GM20431 (cell line): Measurements from ENCODE around the gene SEMA6C.

Experiments used
- in situ Hi-C: fragments of 300-500 bp; cut with MseI, MboI; formaldehyde crosslinking; loops from one replicate; pipeline ENCODE4 v1.15.0; 2020; ENCODE audit warnings: low sequenced_read_pairs; ENCODE audit not compliant: unreplicated experiment

The SEMA6C gene

DNA sequence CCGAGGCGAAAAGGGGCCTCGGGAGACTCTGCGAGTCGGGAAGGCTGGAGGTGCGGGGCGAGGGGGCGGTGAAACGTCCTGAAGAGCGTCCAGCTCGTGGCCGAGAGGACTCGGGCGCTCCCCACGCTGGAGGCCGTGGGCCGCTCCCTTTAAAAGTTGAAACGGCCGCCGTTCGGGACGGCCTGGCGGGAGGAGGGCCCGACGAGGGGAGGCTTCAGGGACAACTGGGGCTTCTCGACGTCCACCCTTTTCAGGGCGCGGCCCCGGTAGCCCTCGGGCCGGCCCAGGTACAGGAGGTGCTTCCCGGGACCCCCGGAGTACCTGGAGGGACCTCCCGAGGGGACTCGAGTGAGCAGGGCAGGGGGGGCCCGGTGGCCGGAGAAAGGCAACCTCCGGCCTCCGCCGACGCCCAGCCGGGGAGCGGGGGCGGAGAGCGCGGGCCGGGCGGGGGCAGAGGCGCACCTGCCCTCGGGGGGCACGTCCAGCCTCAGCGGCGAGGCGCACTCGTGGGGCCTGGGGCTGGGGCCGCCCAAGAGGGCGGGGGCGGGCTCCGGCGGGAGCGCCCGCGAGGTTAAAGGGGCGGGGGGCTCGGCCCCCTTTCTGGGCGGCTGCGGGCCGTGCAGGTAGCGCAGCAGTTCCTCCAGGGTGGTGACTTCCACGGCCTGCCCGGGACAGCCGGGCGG, 14.0 kb downstream of the SEMA6C start:
- in situ Hi-C loops: no loop called here

DNA sequence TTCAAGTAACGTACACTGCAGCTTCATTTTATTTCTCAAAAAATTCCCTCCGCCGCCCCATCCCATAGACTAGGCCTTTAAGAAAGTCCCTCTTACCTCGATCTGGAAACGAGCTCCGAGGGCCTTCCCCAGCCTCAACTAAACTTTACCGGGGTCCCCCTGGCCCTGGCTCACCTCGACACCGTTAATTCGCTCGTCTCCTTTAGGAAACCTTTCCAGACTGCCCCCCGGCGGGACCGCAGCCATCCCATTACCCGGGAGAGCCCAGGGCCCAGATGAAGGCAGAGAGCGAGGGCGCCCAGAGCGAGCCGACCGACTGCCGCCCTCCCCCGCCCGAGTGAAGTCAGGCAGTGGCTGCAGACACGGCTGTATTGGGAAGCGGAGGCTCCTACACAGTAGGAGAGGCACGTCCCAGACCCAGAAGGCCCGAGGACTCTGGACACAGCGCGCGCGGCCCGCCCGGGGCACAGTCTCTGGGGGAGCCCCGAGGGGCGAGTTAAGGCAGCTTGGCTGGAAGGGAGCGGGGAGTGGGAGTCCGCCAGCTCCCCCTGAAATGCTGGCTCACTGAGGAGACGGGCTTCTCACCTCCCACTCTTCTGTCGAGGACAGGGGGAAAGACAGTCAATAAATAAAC, 14.6 kb downstream of the SEMA6C start:
- in situ Hi-C loops: no loop called here

DNA sequence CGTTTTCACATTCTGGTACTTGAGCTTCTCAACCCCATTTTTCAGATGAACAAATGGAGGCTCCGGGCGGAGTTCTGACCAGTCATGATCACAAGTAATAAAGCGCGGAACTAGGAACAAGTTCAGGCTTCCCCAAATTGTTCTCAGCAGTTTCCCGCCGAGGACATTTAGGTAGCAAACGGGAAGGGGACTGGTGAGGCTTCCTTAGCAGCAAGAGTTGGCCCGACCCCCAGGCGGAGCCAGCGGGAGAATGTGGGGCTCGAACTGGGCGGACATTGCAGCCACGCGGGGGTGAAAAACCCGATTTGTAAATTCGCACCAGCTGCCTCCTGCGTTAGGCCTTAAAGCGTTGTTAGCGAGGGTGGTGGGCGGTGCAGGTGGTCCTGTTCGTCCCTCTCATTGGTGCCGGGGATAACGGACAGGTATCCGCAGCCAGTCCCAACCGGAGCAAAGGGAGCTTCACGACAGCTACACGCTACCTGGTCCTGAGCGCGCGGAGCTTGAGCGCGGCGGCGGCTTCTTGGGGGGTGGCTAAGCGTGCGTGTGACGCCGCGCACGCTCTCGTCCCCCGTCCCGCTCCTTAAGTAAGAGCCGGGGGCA, 15.3 kb downstream of the SEMA6C start:
- in situ Hi-C loops: no loop called here

DNA sequence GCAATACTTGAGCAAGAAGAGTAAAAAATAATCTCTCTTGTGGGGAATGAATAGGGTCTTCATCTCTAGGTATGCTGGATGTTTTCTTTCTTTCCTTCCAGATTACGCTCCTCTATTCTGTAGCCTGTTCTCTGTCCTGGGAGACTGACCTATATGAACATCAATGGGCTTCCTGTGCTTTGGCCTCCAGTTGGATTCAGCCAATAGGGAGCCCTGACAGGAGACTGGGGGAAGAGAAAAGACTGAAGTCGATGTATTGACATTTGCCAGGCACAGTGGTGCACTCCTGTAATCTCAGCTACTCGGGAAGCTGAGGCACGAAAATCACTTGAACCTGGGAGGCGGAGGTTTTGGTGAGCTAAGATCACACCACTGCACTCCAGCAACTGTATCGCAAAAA, 17.6 kb downstream of the SEMA6C start:
- in situ Hi-C loops: no loop called here

GRCh38 chr1:151124763-151125403, 21.5 kb downstream of the SEMA6C start:
- in situ Hi-C loops: no loop called here

DNA sequence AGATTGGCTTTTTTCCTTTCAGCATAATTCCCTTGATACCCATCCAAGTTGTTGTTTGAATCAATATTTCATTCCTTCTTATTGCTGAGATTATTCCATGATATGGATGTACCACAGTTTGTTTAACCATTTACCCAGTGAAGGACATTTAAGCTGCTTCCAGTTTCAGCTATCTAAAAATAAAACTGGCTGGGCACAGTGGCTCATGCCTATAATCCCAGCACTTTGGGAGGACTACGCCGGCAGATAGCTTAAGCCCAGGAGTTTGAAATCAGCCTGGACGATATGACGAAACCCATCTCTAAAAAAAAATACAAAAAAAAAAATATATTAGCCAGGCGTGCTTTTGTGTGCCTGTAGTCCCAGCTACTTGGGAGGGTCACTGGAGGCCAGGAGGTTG, 32.6 kb downstream of the SEMA6C start:
- in situ Hi-C loops: no loop called here

DNA sequence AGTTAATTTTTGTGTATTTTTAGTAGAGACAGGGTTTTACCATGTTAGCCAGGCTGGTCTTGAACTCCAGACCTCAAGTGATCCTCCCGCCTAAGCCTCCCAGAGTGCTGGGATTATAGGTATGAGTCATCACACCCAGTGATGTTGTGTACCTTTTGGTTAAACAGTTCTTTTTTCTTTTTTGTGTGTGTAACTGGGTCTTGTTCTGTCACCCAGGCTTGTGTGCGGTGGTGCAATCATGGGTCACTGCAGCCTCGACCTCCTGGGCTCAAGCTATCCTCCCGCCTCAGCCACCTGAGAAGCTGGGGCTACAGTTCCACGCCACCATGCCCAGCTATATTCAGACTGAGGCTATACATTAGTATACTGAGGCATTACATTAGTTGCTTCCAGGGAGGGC, 38.1 kb downstream of the SEMA6C start:
- in situ Hi-C loops: no loop called here

- in situ Hi-C loops: no loop called here
These were observed 39.5 kb downstream of the SEMA6C start for GRCh38 chr1:151106894-151107293.

DNA sequence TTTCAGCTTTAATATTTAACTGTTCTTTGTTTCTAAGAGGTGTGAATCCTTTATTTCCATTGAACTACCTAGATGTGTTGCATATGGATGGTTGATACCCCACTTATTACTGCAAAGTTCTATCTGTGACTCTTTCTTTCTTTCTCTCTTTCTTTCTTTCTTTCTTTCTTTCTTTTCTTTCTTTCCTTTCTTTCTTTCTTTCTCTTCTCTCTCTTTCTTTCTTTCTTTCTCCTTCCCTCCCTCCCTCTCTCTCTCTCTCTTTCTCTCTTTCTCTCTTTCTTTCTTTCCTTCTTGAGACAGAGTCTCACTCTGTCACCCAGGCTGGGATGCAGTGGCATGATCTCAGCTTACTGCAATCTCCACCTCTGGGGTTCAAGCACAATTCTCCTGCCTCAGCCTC, 41.8 kb downstream of the SEMA6C start:
- in situ Hi-C loops: no loop called here

DNA sequence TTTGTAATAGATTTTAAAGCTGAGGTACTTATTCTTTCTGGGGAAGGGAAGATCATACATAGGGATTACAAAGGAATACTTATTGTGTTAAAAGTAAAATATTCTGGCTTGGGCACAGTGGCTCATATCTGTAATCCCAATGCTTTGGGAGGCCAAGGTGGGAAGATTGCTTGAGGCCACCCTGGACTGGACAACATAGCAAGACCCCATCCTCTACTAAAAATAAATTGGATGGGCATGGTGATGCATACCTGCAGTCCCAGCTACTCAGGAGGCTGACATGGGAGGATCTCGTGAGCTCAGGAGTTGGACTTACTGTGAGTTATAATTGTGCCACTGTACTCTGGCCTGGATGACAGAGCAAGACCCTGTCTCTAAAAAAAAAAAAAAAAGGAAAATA, 48.3 kb downstream of the SEMA6C start:
- in situ Hi-C loops: loop anchor here (10.0 kb wide), 1 partner anchor 47 kb away; the partner anchor contains the start of gene SEMA6C

- in situ Hi-C loops: loop anchor here (10.0 kb wide), 1 partner anchor 47 kb away; the partner anchor contains the start of gene SEMA6C
These were observed 49.0 kb downstream of the SEMA6C start for GRCh38 chr1:151097426-151097825.

- in situ Hi-C loops: no loop called here
These were observed 60.4 kb downstream of the SEMA6C start for GRCh38 chr1:151085953-151086559.
